GM21515 (cell line): Measurements from ENCODE around the gene INMT.

Experiments used
- ATAC-seq: cut with Tn5 transposase; IDR thresholded peaks from one replicate; pipeline ENCODE4 v1.9.1; 2021; ENCODE audit not compliant: unreplicated experiment

The INMT gene

DNA sequence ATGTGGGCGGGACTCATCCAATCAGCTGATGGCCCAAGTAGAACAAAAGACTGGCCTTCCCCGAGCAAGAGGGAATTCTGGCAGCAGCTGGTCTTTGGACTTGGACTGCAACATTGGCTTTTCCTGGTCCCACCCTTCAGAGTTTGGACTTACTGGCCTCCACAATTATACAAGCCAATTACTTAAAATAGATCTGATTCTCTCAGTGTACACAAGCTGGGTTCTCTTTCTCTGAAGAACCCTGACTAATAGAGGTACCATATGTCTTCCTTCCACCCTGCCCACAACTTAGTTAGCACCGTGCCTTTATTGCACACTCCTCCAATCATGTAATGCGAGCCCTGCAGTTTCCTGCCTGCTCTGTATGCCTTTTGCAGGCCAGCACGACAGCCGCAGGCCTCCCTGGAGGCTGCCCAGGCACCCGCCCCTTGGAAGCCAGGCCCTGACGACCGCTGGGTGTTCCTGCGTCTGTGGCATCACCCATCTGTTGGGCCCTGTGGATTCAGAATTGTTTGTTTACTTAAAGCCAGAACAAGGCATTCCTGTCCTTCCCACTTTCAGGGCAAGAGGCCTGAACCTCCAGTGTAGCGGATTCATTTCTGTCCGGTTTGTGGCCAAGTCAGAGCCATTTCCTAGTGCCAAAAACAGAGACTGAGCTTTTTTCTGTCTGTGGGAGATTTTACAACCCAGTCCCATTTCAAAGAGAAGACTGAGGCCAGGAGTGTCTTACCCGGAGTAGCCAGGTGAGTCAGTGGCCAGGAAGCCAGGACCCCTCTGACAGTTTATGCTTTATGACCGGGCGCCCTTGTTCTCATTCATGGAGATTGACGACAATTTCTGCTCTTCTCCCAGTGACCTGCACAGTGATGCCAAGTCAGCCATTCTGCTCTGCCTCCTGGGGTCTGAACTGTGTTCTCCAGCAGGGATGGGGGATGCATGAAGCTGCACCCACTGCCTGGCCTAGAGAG, 968 bp upstream of the INMT start:
- no peak for ATAC-seq

DNA sequence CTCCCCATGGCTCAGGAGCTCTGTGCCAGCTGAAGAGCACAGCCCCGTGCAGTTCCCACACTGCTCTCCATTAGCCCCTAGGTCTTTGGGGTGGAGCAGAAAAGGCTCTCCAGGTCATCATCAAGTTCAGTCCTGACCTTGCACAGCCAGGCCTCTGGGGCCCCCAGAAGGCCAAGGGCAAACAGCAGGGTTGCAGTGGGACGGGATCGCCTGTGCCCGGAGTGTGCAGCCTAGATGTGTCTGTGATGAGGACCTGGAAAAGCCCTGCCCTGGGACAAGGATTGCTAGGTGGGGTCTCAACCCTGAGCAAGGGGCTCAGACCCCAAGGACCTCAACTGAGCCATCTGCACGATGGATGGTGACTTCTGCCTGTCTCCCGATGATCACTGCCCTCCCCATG, 549 bp downstream of the INMT start:
- no peak for ATAC-seq

GRCh38 chr7:30752979-30753378, 1.0 kb downstream of the INMT start:
- no peak for ATAC-seq

DNA sequence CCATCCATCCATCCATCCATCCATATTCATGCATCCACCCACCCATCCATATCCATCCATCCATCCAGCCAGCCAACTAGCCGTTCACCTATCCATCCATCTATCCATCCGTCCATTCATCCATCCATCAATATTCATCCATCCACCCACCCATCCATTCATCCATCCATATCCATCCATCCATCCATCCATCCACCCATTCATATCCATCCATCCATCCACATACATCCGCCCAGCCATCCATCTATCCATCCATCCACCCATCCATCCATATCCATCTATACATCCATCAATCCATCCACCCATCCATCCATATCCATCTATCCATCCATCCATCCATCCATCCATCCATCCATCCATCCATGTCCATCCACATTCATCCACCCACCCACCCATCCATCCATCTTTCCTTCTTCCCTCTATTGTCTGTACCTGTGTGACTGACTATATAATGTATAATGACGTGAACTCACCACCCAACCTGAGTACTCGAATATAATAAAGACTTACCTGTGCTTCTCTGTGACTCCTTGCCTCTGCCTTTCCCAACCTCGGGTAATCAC, 2.5 kb downstream of the INMT start:
- ATAC-seq = no peak

GRCh38 chr7:30755384-30756154, 3.6 kb downstream of the INMT start:
- no peak for ATAC-seq

- ATAC-seq = no peak
These were observed 5.4 kb downstream of the INMT start for GRCh38 chr7:30757342-30757692.

DNA sequence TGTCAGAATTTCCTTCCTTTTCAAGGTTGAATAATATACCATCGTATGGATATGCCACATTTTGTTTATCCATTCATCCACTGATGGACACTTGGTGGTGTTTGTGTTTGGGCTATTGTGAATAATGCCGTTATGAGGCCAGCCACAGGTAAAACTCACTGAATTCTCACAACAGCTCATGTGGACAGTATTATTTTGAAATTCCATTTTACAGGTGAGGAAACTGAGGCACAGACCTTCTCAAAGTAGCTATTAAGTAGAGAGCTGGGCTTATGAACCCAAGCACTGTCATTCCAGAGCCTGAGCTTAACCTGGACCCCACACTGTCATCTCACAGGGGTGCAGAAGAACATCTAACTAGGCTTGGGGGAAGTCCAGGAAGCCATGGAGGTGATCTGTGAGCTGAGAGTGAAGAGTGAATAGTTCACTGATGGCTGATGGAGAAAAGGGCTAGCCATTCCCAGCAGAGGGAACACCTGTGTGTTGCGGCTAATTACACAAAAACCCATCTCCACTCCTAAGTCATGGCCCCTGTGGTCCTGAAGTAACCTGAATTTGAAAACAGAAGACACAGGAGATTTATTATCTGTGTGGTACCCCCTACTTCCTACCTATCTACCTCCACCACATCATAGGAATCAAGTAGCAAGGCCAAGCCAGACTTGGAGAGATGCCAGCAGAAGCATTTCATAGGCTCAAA, 8.7 kb downstream of the INMT start:
- ATAC-seq = no peak

DNA sequence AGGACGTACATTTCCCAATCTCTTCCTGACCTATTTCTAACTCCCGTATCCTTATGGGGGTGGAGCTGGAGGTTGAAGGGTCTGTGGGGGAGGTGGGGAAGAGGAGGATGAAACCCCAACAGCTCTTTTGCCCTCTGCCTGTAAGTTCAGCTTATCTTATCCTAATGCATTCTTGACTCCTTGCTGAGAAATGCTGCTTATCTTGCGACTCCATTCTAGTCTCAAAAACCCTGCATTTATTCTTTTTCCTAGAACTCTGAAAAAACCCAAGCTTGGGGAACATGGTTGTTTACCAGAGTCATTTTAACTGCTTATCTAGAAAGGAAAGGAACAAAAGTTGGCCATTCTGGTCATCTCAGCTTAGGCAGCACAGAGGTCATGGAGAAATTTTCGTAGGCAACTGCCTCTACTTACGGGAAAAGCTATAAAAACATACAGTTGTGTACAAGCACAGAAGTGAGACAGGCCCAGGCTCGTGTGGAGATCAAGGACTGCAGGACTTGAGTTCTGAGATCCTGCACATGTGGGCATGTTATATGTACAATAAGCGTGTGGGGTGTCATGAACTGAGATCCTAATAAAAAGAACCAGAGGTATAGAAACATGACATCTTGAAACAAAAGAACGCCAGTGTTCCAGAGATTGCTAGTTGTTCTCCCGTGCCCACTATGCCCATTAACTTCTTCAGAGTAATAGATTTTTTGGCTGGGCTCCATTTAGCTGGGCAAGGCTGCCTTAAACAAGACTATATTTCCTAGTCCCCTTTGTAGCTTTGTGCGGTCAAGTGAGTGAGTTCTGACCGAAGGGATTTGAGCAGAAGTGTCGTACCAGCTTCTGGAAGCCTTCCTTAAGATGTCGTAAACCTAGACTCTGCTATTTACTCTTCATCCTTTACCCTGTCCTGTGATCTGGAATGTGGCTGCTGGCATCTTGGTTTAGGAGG, 9.6 kb downstream of the INMT start:
- ATAC-seq = no peak

GRCh38 chr7:30764030-30764975, 12.4 kb downstream of the INMT start:
- peak; percentile 85 for ATAC-seq

GRCh38 chr7:30765408-30765807, 13.5 kb downstream of the INMT start:
- no peak for ATAC-seq

DNA sequence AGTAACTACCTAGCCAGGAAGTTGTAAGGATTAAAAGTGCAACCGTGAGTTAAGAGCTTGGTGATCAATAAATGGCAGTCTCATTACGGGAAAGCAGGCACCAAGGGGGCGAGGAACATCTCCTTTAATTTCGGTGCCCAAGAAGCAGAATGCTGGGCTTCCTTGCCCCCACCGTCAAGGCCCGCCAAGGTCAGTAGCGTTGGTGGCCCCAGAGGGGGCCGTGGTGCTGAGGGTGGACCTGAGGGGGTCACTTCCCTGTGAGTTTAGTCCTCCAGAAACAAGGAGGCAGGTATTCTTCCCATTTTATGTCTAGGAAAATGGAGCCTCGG, 18.9 kb downstream of the INMT start:
- ATAC-seq = no peak

GRCh38 chr7:30771174-30771879, 19.4 kb downstream of the INMT start, which contains the start of gene MINDY4:
MINDY4 (plus strand) TSS chr7:30771417; CDS start chr7:30771494, 77 bp downstream.
- peak; percentile 90 for ATAC-seq

DNA sequence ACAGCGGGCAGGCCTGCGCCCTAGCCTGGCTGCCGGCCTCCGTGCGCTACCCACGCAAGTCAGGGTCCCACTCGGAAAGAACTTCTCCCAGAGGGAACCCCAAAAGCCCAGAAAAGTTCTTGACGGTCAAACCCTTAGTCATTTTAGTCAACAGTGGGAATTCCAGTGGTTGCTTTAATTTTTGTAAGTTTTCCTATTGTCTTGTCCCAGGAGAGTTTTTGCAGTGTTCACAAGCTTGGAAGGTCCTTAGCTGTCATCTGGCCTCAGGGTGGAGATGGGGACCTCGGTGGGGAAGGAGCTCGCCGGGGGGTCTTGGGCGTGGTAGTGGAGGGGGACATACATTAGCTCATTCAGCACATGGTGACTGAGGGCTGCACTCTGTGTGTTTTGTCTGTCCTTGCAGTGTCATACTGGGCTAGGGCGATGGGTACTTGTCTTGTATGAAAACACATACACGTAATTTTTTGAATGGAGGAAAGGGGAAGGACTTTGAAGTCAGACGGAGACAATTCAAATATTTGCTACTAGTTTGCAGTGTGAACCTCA, 20.0 kb downstream of the INMT start:
- ATAC-seq = no peak

DNA sequence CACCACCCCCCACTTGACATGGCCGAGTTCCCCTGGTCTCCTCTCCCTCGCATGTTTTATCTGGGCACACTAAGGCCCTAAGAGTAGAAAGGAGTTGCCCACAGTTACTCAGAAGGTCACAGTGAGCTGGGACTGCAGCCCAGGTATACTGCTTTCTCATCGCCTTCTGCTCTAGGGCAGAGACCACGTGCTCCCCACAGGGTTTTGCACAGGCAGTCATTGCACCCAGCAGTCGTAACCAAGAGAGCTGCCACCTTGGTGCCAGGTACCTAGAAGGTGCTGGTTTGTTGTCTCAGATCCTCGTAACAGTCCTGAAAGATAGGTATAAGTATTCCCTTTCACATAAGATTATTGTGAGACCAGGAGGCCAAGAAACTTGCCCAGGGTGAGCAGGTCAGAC, 21.0 kb downstream of the INMT start:
- ATAC-seq = no peak

GRCh38 chr7:30775992-30776391, 24.1 kb downstream of the INMT start:
- ATAC-seq = no peak

DNA sequence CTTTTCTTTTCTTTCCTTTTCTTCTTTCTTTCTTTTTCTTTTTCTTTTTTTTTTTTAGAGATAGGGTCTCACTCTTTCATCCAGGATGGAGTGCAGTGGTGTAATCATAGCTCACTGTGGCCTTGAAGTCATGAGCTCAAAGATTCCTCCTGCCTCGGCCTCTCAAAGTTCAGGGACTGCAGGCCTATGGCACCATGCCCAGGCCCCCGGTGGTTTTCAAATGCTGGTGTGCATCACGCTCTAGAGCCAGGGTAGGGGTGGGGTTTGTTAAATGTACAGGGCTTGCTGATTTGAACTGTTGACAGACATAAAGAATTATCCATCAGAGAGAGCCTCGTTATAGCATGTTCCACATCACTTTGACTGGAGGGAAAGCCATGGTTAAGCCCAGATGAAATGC, 25.0 kb downstream of the INMT start:
- no peak for ATAC-seq

DNA sequence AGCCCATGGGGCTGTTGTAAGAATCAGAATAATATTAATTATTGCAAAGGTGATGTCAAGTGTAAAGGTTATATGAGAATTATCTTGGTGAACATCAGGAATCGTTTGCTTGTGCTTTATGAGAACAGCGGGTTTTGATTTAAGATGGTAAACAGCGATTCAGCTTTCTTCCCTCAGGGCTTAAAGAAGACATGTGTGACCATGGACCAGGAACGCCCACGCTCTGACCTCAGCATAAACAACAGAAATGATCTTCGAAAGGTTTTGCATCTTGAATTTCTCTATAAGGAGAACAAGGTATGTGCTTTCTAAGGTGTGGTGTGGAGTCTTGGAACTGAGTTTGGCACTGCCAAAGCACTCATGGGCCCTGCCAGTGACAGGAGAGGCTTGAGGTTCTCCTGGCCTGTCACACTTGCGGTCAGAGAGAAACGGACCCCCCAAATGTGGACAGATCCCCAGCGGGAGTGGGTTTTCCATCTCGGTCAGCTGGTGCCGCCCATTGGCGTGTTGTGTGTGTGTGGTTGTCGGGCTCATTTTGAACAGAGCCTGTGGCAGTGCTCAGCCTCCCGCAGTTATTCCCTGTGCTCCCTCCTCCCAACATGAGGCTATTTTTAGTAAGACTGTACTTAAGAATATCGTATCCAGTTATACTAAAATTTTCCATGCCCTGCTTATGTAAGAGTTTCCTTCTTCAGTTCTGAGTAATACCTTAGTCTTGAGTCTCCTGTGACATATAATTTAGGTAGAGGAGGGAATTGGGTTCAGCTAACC, 26.5 kb downstream of the INMT start:
- ATAC-seq = no peak
